Measurements from ENCODE around the gene KRTAP4-9.
"Not testable (repeated sequence)": the region's sequence is repeated elsewhere in the genome, so short reads cannot be mapped to it uniquely, and the experiment has no call there.

The KRTAP4-9 gene

GRCh38 chr17:41099682-41100480 lies 5.3 kb upstream of the KRTAP4-9 start:
- H3K4me3 ChIP-seq (ENCODE audit: low read depth in 1 of 2, low read length in 2 of 2); H3K9ac ChIP-seq (ENCODE audit: low read length); H3K36me3 ChIP-seq (ENCODE audit: insufficient read depth, low read length); H3K9me3 ChIP-seq (ENCODE audit: low read length); H3K27me3 ChIP-seq (ENCODE audit: control insufficient read depth in 1 of 2, insufficient read depth in 2 of 2, low read length in 2 of 2); H3K27ac ChIP-seq (ENCODE audit: low read depth, low read length); H3K4me1 ChIP-seq (ENCODE audit: insufficient read depth, low read length): not testable (repeated sequence)

- Histone ChIP-seq H3K27ac (ENCODE audit: low read depth, low read length) (no peak within 1 kb of the TSS), H3K36me3 (ENCODE audit: insufficient read depth, low read length) (no peaks in the 10 kb centered on the region), H3K27me3 (ENCODE audit: control insufficient read depth in 1 of 2, insufficient read depth in 2 of 2, low read length in 2 of 2) (no peaks in the 10 kb centered on the region), H3K4me1 (ENCODE audit: insufficient read depth, low read length) (no peaks in the 10 kb centered on the region), H3K4me3 (ENCODE audit: low read depth in 1 of 2, low read length in 2 of 2) (no peak within 1 kb of the TSS), H3K9me3 (ENCODE audit: low read length) (no peaks in the 10 kb centered on the region), H3K9ac (ENCODE audit: low read length) (no peak within 1 kb of the TSS)
Observed at GRCh38 chr17:41101586-41102259, 3.5 kb upstream of the KRTAP4-9 start, which contains the start of gene KRTAP4-16. Gene KRTAP4-16 (minus strand): TSS chr17:41102209. CDS start chr17:41102209, 0 bp downstream.

- no peak overlapping the region for H3K4me3 ChIP-seq (ENCODE audit: low read depth in 1 of 2, low read length in 2 of 2)
- no peaks in the 10 kb centered on the region for H3K27me3 ChIP-seq (ENCODE audit: control insufficient read depth in 1 of 2, insufficient read depth in 2 of 2, low read length in 2 of 2)
- no peaks in the 10 kb centered on the region for H3K9me3 ChIP-seq (ENCODE audit: low read length)
- no peaks in the 10 kb centered on the region for H3K36me3 ChIP-seq (ENCODE audit: insufficient read depth, low read length)
- H3K9ac ChIP-seq (ENCODE audit: low read length) = no peak overlapping the region
- H3K4me1 ChIP-seq (ENCODE audit: insufficient read depth, low read length) = no peaks in the 10 kb centered on the region
- no peak overlapping the region for H3K27ac ChIP-seq (ENCODE audit: low read depth, low read length)
Observed at GRCh38 chr17:41103896-41104295, 1.3 kb upstream of the KRTAP4-9 start.

GRCh38 chr17:41104386-41105038 lies 677 bp upstream of the KRTAP4-9 start:
- not testable (repeated sequence) for H3K36me3 ChIP-seq (ENCODE audit: insufficient read depth, low read length); H3K27me3 ChIP-seq (ENCODE audit: control insufficient read depth in 1 of 2, insufficient read depth in 2 of 2, low read length in 2 of 2); H3K4me3 ChIP-seq (ENCODE audit: low read depth in 1 of 2, low read length in 2 of 2); H3K4me1 ChIP-seq (ENCODE audit: insufficient read depth, low read length); H3K9me3 ChIP-seq (ENCODE audit: low read length); H3K9ac ChIP-seq (ENCODE audit: low read length); H3K27ac ChIP-seq (ENCODE audit: low read depth, low read length)

- H3K4me3 ChIP-seq (ENCODE audit: low read depth in 1 of 2, low read length in 2 of 2) = no peak overlapping the region
- H3K9me3 ChIP-seq (ENCODE audit: low read length) = no peaks in the 10 kb centered on the region
- H3K27ac ChIP-seq (ENCODE audit: low read depth, low read length) = no peak overlapping the region
- no peaks in the 10 kb centered on the region for H3K27me3 ChIP-seq (ENCODE audit: control insufficient read depth in 1 of 2, insufficient read depth in 2 of 2, low read length in 2 of 2)
- no peaks in the 10 kb centered on the region for H3K4me1 ChIP-seq (ENCODE audit: insufficient read depth, low read length)
- no peaks in the 10 kb centered on the region for H3K36me3 ChIP-seq (ENCODE audit: insufficient read depth, low read length)
- no peak overlapping the region for H3K9ac ChIP-seq (ENCODE audit: low read length)
Observed at GRCh38 chr17:41107941-41108450, 2.8 kb downstream of the KRTAP4-9 start.

- not testable (repeated sequence) for H3K27me3 ChIP-seq (ENCODE audit: control insufficient read depth in 1 of 2, insufficient read depth in 2 of 2, low read length in 2 of 2); H3K9ac ChIP-seq (ENCODE audit: low read length); H3K9me3 ChIP-seq (ENCODE audit: low read length); H3K27ac ChIP-seq (ENCODE audit: low read depth, low read length); H3K36me3 ChIP-seq (ENCODE audit: insufficient read depth, low read length); H3K4me3 ChIP-seq (ENCODE audit: low read depth in 1 of 2, low read length in 2 of 2); H3K4me1 ChIP-seq (ENCODE audit: insufficient read depth, low read length)
Observed at GRCh38 chr17:41108728-41109386, 3.7 kb downstream of the KRTAP4-9 start.

- H3K27me3 ChIP-seq (ENCODE audit: control insufficient read depth in 1 of 2, insufficient read depth in 2 of 2, low read length in 2 of 2) = no peaks in the 10 kb centered on the region
- H3K36me3 ChIP-seq (ENCODE audit: insufficient read depth, low read length) = no peaks in the 10 kb centered on the region
- no peak overlapping the region for H3K27ac ChIP-seq (ENCODE audit: low read depth, low read length)
- no peaks in the 10 kb centered on the region for H3K9me3 ChIP-seq (ENCODE audit: low read length)
- no peak overlapping the region for H3K9ac ChIP-seq (ENCODE audit: low read length)
- no peak overlapping the region for H3K4me3 ChIP-seq (ENCODE audit: low read depth in 1 of 2, low read length in 2 of 2)
- H3K4me1 ChIP-seq (ENCODE audit: insufficient read depth, low read length) = no peaks in the 10 kb centered on the region
Observed at GRCh38 chr17:41111151-41111885, 6.1 kb downstream of the KRTAP4-9 start.

- no peaks in the 10 kb centered on the region for H3K36me3 ChIP-seq (ENCODE audit: insufficient read depth, low read length)
- no peaks in the 10 kb centered on the region for H3K4me1 ChIP-seq (ENCODE audit: insufficient read depth, low read length)
- H3K27me3 ChIP-seq (ENCODE audit: control insufficient read depth in 1 of 2, insufficient read depth in 2 of 2, low read length in 2 of 2) = no peaks in the 10 kb centered on the region
- no peak overlapping the region for H3K4me3 ChIP-seq (ENCODE audit: low read depth in 1 of 2, low read length in 2 of 2)
- no peak overlapping the region for H3K27ac ChIP-seq (ENCODE audit: low read depth, low read length)
- H3K9me3 ChIP-seq (ENCODE audit: low read length) = no peaks in the 10 kb centered on the region
- H3K9ac ChIP-seq (ENCODE audit: low read length) = no peak overlapping the region
Observed at GRCh38 chr17:41116297-41116696, 11.1 kb downstream of the KRTAP4-9 start.

GRCh38 chr17:41117846-41118386 lies 12.7 kb downstream of the KRTAP4-9 start, which contains the start of gene KRTAP4-11:
Gene KRTAP4-11 (minus strand): TSS chr17:41118373. CDS start chr17:41118315, 58 bp downstream.
- not testable (repeated sequence) for H3K4me1 ChIP-seq (ENCODE audit: insufficient read depth, low read length); H3K27me3 ChIP-seq (ENCODE audit: control insufficient read depth in 1 of 2, insufficient read depth in 2 of 2, low read length in 2 of 2); H3K27ac ChIP-seq (ENCODE audit: low read depth, low read length); H3K36me3 ChIP-seq (ENCODE audit: insufficient read depth, low read length); H3K9me3 ChIP-seq (ENCODE audit: low read length); H3K9ac ChIP-seq (ENCODE audit: low read length); H3K4me3 ChIP-seq (ENCODE audit: low read depth in 1 of 2, low read length in 2 of 2)

- no peak overlapping the region for H3K9ac ChIP-seq (ENCODE audit: low read length)
- no peaks in the 10 kb centered on the region for H3K27me3 ChIP-seq (ENCODE audit: control insufficient read depth in 1 of 2, insufficient read depth in 2 of 2, low read length in 2 of 2)
- no peaks in the 10 kb centered on the region for H3K4me1 ChIP-seq (ENCODE audit: insufficient read depth, low read length)
- no peak overlapping the region for H3K27ac ChIP-seq (ENCODE audit: low read depth, low read length)
- no peaks in the 10 kb centered on the region for H3K9me3 ChIP-seq (ENCODE audit: low read length)
- no peak overlapping the region for H3K4me3 ChIP-seq (ENCODE audit: low read depth in 1 of 2, low read length in 2 of 2)
- no peaks in the 10 kb centered on the region for H3K36me3 ChIP-seq (ENCODE audit: insufficient read depth, low read length)
Observed at GRCh38 chr17:41118721-41119120, 13.5 kb downstream of the KRTAP4-9 start.

Data from muscle layer of colon (tissue), 2 donors.